Fibroblast of mammary gland (primary cell): Measurements from ENCODE around the gene PLEKHH1.

ENCODE experiments used
- DNase-seq: peaks from one replicate; pipeline ENCODE4 v3.0.0-alpha.2; 2010; ENCODE audit warnings: low read depth
- H3K4me3 ChIP-seq: 2 replicates; pipeline ENCODE4 v1.5.1; 2011; ENCODE audit warnings: low read depth, mild to moderate bottlenecking, low read length, moderate library complexity; ENCODE audit not compliant: control insufficient read depth
- TF ChIP-seq, protein P1 (sequence below): conservative IDR thresholded peaks from 2 replicates; pipeline ENCODE4 v1.5.1; 2011; ENCODE audit warnings: low read depth, low read length, inconsistent platforms; ENCODE audit not compliant: control insufficient read depth, insufficient read depth

PLEKHH1 gene

DNA sequence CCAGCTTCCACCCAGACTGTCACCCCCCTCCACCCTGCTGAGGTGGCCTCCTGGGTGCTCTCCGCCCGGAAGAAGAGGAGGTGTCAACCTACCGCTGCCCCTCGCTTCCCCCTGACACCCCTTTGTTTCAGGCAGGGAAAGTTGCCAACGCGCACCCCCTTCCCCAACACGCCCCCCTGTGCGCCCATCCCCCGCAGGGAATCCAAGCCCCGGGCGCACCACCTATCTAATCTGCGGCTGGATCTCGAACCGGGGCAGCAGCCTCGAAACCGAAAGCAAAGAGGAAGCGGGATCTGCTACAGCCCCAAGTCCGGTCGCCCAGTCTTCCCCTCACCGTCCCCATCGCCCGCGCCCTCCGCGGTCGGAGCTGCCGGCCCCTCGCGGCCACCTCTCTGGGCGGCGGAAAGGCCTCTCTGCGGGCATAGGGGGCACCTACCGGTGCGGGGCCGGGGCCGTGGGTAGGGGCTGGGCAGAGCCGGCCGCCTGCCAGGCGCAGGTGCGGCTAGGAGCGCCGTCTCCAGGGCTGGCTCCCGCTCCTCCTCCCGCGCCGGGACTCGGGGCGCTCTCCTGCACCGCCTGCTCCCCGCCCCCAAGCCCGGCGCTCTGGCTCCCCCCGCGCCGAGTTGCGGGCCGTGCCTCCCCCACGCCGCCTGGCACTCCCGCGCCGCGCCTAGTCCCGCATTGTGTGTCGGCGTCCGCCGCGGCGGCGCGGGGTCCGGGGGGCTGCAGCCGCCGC lies 18.3 kb upstream of the PLEKHH1 start:
- peak overlapping the region; percentile 58 for H3K4me3 ChIP-seq
- peak; percentile 31 for DNase-seq
- TF ChIP-seq, protein P1, sequence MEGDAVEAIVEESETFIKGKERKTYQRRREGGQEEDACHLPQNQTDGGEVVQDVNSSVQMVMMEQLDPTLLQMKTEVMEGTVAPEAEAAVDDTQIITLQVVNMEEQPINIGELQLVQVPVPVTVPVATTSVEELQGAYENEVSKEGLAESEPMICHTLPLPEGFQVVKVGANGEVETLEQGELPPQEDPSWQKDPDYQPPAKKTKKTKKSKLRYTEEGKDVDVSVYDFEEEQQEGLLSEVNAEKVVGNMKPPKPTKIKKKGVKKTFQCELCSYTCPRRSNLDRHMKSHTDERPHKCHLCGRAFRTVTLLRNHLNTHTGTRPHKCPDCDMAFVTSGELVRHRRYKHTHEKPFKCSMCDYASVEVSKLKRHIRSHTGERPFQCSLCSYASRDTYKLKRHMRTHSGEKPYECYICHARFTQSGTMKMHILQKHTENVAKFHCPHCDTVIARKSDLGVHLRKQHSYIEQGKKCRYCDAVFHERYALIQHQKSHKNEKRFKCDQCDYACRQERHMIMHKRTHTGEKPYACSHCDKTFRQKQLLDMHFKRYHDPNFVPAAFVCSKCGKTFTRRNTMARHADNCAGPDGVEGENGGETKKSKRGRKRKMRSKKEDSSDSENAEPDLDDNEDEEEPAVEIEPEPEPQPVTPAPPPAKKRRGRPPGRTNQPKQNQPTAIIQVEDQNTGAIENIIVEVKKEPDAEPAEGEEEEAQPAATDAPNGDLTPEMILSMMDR: no peak

- peak overlapping the region; percentile 17 for H3K4me3 ChIP-seq
- TF ChIP-seq, protein P1: no peak
- no peak for DNase-seq
These were observed 17.6 kb upstream of the PLEKHH1 start for GRCh38 chr14:67515386-67516079.

- no peak for DNase-seq
- TF ChIP-seq, protein P1: no peak
- H3K4me3 ChIP-seq: no peak overlapping the region
These were observed 16.4 kb upstream of the PLEKHH1 start for GRCh38 chr14:67516676-67517075.

- H3K4me3 ChIP-seq: no peak overlapping the region
- DNase-seq: no peak
- TF ChIP-seq, protein P1: no peak
These were observed 16.0 kb upstream of the PLEKHH1 start for GRCh38 chr14:67517083-67517482.

GRCh38 chr14:67519406-67519805 lies 13.7 kb upstream of the PLEKHH1 start:
- no peak overlapping the region for H3K4me3 ChIP-seq
- TF ChIP-seq, protein P1: no peak
- no peak for DNase-seq

DNA sequence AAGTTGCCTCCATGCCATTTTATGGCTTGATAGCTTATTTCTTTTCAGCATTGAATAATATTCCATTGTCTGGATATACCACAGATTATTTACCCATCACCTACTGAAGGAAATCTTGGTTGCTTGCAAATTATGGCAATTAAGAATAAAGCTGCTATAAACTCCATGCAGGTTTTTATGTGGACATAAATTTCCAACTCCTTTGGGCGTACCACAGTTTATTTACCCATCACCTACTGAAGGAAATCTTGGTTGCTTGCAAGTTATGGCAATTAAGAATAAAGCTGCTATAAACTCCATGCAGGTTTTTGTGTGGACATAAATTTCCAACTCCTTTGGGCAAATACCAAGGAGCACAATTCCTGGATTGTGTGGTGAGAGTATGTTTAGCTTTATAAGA lies 12.6 kb upstream of the PLEKHH1 start:
- H3K4me3 ChIP-seq: no peak overlapping the region
- TF ChIP-seq, protein P1: no peak
- no peak for DNase-seq
